Hematopoietic multipotent progenitor cell treated with erythropoietin and hydrocortisone succinate and interleukin-3 and kit ligand, for 6 days (in vitro differentiated cells): ENCODE results near the gene SARM1.
"Not testable (repeated sequence)": the region's sequence is repeated elsewhere in the genome, so short reads cannot be mapped to it uniquely, and the experiment has no call there.

Experiments
- DNase-seq: peaks from one replicate; pipeline ENCODE4 v3.0.0-alpha.2; 2015

SARM1 gene

GRCh38 chr17:28433721-28434120, 62.2 kb downstream of the SARM1 start:
- DNase-seq, result no peak

DNA sequence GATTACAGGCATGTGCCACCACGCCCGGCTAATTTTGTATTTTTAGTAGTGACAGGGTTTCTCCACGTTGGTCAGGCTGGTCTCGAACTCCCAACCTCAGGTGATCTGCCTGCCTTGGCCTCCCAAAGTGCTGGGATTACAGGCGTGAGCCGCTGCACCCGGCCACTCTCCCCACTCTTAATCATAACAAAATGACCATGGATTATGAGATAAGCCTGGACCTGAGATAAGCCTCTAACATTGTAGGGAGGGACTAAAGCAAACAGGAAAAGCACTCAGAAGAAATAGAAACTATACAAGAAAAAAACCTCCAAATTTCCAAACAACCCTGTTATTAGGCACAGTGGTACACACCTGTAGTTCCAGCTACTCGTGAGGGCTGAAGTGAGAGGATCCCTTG, 62.8 kb downstream of the SARM1 start:
- DNase-seq, result not testable (repeated sequence)

- DNase-seq, result no peak
These were observed 72.6 kb downstream of the SARM1 start for GRCh38 chr17:28443901-28444638.

DNA sequence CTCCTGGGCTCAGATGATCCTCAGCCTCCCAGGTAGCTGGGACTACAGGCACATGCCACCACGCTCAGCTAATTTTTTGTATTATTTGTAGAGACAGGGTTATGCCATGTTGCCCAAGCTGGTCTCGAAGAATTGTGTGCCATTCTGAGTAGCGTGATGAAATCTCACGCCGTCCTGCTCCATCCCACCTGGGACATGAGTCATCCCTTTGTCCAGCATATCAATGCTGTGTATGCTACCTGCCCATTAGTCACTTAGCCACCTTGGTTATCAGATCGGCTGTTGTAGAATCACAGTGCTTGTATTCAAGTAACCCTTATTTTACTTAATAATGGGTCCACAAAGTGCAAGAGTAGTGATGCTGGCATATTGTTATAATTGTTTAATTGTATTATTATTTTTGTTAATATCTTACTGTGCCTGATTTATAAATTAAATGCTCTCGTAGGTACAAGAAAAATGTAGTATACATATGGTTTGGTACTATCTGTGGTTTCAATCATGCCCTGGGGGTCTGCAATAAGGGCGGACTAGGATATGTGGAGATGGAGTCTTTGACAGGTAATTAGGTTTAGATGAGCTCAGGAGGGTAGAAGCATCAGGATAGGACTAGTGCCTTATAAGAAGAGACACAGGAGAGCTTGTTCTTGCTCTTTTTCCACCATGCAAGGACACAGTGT, 75.4 kb downstream of the SARM1 start:
- no peak for DNase-seq

DNA sequence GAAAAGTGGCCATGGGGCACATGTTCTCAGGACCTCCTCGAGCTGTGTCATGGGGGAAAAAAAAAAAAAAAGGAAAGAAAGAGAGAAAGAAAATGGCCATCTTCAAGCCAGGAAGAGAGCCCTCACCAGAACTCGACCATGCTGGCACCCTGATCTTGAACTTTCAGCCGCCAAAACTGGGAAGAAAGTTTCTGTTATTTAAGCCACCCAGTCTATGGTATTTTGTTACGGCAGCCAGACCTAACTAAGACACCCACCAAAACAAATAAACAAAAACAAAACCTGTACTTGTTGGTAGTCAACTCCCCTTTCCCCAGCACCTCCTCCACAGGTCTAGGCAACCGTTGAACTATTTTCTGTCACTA, 75.9 kb downstream of the SARM1 start:
- no peak for DNase-seq

DNA sequence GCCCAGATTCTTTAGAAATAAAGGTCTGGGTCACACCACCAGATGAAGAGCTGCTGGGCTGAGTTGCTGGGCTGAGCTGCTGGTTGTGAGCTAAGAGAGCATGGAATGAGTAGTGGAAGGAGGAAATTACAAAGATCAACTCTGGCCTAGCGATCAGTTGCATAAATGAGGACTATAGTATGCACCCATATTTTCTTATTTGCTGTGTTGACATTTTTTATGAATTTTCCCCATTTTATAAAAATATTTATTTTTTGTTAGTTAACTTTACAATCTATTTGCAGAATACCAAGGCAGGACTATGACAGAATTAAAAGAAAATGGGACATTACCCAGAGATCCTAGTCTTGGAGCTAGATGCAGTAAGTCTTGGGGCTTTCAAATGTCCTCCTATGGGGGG, 78.4 kb downstream of the SARM1 start:
- no peak for DNase-seq
